ACHN (cell line): ENCODE results near the gene AIMP2.
A peak's percentile ranks its signal among the peaks of the same experiment; 100 is the strongest.
"Not testable (repeated sequence)": the region's sequence is repeated elsewhere in the genome, so short reads cannot be mapped to it uniquely, and the experiment has no call there.

Source experiments
- DNase-seq: peaks from one replicate; pipeline ENCODE4 v3.0.0-alpha.2; 2015
- in situ Hi-C: cut with HindIII; loops from 2 replicates; pipeline ENCODE4 v1.10.0; 2017; ENCODE audit warnings: low sequenced_read_pairs, low pct_ligation_motif_present, low pct_unique_long_range_greater_than_20kb

Gene AIMP2

GRCh38 chr7:6008668-6009611, at the start of gene AIMP2, which contains the start of gene PMS2:
TSS of gene AIMP2 (plus strand) at chr7:6009272. CDS start at chr7:6009364, 92 bp downstream.
TSS of gene PMS2 (minus strand) at chr7:6009049. CDS start at chr7:6009019, 30 bp downstream.
- in situ Hi-C loops = no loop called here
- DNase-seq = peak; percentile 100

- in situ Hi-C loops = not testable (repeated sequence)
Observed at GRCh38 chr7:5963205-5963604, 45.9 kb upstream of the AIMP2 start.

GRCh38 chr7:5963810-5964209, 45.3 kb upstream of the AIMP2 start:
- in situ Hi-C loops = not testable (repeated sequence)

More at GRCh38 chr7:5963205-5963604, 45.9 kb upstream of the AIMP2 start:
- not testable (repeated sequence) for DNase-seq

GRCh38 chr7:5970347-5970911, 38.6 kb upstream of the AIMP2 start, which contains the start of gene RSPH10B:
TSS of gene RSPH10B (minus strand) at chr7:5970689. CDS start at chr7:5967116, 3,573 bp downstream.
- in situ Hi-C loops, DNase-seq: not testable (repeated sequence)

More at GRCh38 chr7:5963810-5964209, 45.3 kb upstream of the AIMP2 start:
- not testable (repeated sequence) for DNase-seq

- in situ Hi-C loops, DNase-seq: not testable (repeated sequence)
Observed at GRCh38 chr7:5973580-5973979, 35.5 kb upstream of the AIMP2 start.

- DNase-seq, in situ Hi-C loops: not testable (repeated sequence)
Observed at GRCh38 chr7:5979680-5980314, 29.3 kb upstream of the AIMP2 start.

- in situ Hi-C loops = not testable (repeated sequence)
Observed at GRCh38 chr7:5987061-5987460, 22.0 kb upstream of the AIMP2 start.

GRCh38 chr7:5997210-5997808, 11.8 kb upstream of the AIMP2 start:
- in situ Hi-C loops = no loop called here
- peak; percentile 79 for DNase-seq

More at GRCh38 chr7:5987061-5987460, 22.0 kb upstream of the AIMP2 start:
- DNase-seq = not testable (repeated sequence)

- in situ Hi-C loops = no loop called here
- DNase-seq = peak; percentile 29
Observed at GRCh38 chr7:6007386-6007785, 1.7 kb upstream of the AIMP2 start.

GRCh38 chr7:6007835-6008590, 1.1 kb upstream of the AIMP2 start:
- in situ Hi-C loops = not testable (repeated sequence)
- DNase-seq = peak; percentile 46

- in situ Hi-C loops, DNase-seq: not testable (repeated sequence)
Observed at GRCh38 chr7:6010370-6010769, 1.3 kb downstream of the AIMP2 start.

- in situ Hi-C loops = no loop called here
Observed at GRCh38 chr7:6011541-6011940, 2.5 kb downstream of the AIMP2 start.

GRCh38 chr7:6012355-6013104, 3.5 kb downstream of the AIMP2 start:
- in situ Hi-C loops = no loop called here
- DNase-seq = no peak

More at GRCh38 chr7:6011541-6011940, 2.5 kb downstream of the AIMP2 start:
- DNase-seq = no peak

GRCh38 chr7:6015917-6016652, 7.0 kb downstream of the AIMP2 start:
- DNase-seq = peak; percentile 30
- in situ Hi-C loops = no loop called here

GRCh38 chr7:6016653-6016966, 7.5 kb downstream of the AIMP2 start:
- in situ Hi-C loops = no loop called here
- DNase-seq = no peak

GRCh38 chr7:6020371-6021286, 11.6 kb downstream of the AIMP2 start:
- DNase-seq = no peak
- in situ Hi-C loops = no loop called here
